Mesendoderm (in vitro differentiated cells): ENCODE data around the gene TBCCD1.

Experiments
- DNase-seq: peaks from one replicate; pipeline ENCODE4 v3.0.0; 2013
- H2AK5ac ChIP-seq: 2 replicates; pipeline ENCODE4 v1.6.1; 2013; ENCODE audit warnings: low read length, inconsistent platforms
- H2BK120ac ChIP-seq: 2 replicates; pipeline ENCODE4 v1.6.1; 2013; ENCODE audit warnings: low read depth, mild to moderate bottlenecking, low read length, moderate library complexity, mixed read lengths
- H2BK15ac ChIP-seq: replicated peaks from 2 replicates; pipeline ENCODE4 v1.6.1; 2013; ENCODE audit warnings: low read depth, mild to moderate bottlenecking, moderate library complexity
- H2BK5ac ChIP-seq: 2 replicates; pipeline ENCODE4 v1.6.1; 2013; ENCODE audit warnings: low read length, inconsistent platforms
- H3K18ac ChIP-seq: 2 replicates; pipeline ENCODE4 v1.6.1; 2013; ENCODE audit warnings: mild to moderate bottlenecking, low read length, mixed read lengths
- H3K23ac ChIP-seq: one replicate; pipeline ENCODE4 v1.6.1; 2013; ENCODE audit warnings: low read length
- H3K27ac ChIP-seq: 2 replicates; pipeline ENCODE4 v1.5.1; 2013; ENCODE audit warnings: low read depth, mild to moderate bottlenecking, inconsistent platforms, low read length, moderate library complexity
- H3K27me3 ChIP-seq: 2 replicates; pipeline ENCODE4 v1.6.1; 2013; ENCODE audit warnings: low read length, control low read depth, mild to moderate bottlenecking, inconsistent platforms; ENCODE audit not compliant: insufficient read depth, poor library complexity
- H3K36me3 ChIP-seq: 2 replicates; pipeline ENCODE4 v1.6.1; 2013; ENCODE audit warnings: low read length, inconsistent platforms; ENCODE audit not compliant: control insufficient read depth, insufficient read depth
- H3K4ac ChIP-seq: one replicate; pipeline ENCODE4 v1.6.1; 2013; ENCODE audit warnings: low read depth, mild to moderate bottlenecking, low read length, moderate library complexity
- H3K4me1 ChIP-seq: 2 replicates; pipeline ENCODE4 v1.6.1; 2013; ENCODE audit warnings: low read depth, low read length, inconsistent platforms; ENCODE audit not compliant: control insufficient read depth
- H3K4me2 ChIP-seq: 2 replicates; pipeline ENCODE4 v1.6.1; 2013; ENCODE audit warnings: low read length
- H3K4me3 ChIP-seq: 2 replicates; pipeline ENCODE4 v1.5.1; 2013; ENCODE audit warnings: mild to moderate bottlenecking, low read length
- H3K56ac ChIP-seq: one replicate; pipeline ENCODE4 v1.6.1; 2013; ENCODE audit warnings: low read length
- H3K79me1 ChIP-seq: 2 replicates; pipeline ENCODE4 v1.6.1; 2013; ENCODE audit warnings: low read length, inconsistent platforms
- H3K79me2 ChIP-seq: 2 replicates; pipeline ENCODE4 v1.6.1; 2013; ENCODE audit warnings: mild to moderate bottlenecking, low read length; ENCODE audit not compliant: control insufficient read depth, insufficient read depth
- H3K9ac ChIP-seq: 2 replicates; pipeline ENCODE4 v1.6.1; 2013; ENCODE audit warnings: low read length, inconsistent platforms
- H4K5ac ChIP-seq: one replicate; pipeline ENCODE4 v1.6.1; 2013; ENCODE audit warnings: low read length
- H4K8ac ChIP-seq: one replicate; pipeline ENCODE4 v1.6.1; 2013; ENCODE audit warnings: low read depth, mild to moderate bottlenecking, control low read depth, low read length, moderate library complexity
- whole genome bisulfite sequencing: extraction: QIAGEN DNeasy Blood & Tissue Kit; methylation state at CpG from one replicate; pipeline ENCODE4 v1.1.7; 2013; ENCODE audit warnings: low lambda C conversion rate, missing lambda C conversion rate; ENCODE audit not compliant: insufficient coverage; ENCODE audit errors: extremely low coverage; 5-methylcytosine and 5-hydroxymethylcytosine counted together

Gene TBCCD1

DNA sequence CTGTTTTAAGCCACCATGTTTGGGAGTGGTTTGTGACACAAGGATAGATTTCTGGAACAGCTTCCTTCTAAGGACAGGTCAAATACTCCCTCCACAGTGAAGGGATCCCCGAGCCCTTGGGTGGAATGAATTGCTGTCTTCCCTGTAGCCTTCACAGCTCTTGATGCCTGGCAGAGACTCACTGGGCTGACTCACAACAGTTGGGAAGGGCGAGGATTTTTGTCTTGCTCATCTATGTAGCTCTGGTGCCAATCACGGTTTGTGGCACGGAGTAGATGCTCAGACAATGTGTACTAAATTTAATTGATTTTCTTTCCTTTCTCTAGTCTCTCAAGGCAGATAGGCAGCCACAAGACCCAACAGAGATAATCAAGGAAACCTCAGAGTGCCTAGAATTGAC lies 49.9 kb downstream of the TBCCD1 start:
- no peak overlapping the region for H4K8ac ChIP-seq
- no peak for DNase-seq
- no peaks in the 10 kb centered on the region for H3K27me3 ChIP-seq
- H3K4ac ChIP-seq = no peak overlapping the region
- no peak overlapping the region for H2BK5ac ChIP-seq
- no peak overlapping the region for H2AK5ac ChIP-seq
- no peaks in the 10 kb centered on the region for H3K4me1 ChIP-seq
- no peak overlapping the region for H3K56ac ChIP-seq
- no peak overlapping the region for H3K4me3 ChIP-seq
- H3K23ac ChIP-seq = no peak overlapping the region
- no peak overlapping the region for H4K5ac ChIP-seq
- H3K36me3 ChIP-seq = no peaks in the 10 kb centered on the region
- H3K79me1 ChIP-seq = no peaks in the 10 kb centered on the region
- no peak overlapping the region for H3K9ac ChIP-seq
- H2BK120ac ChIP-seq = no peak overlapping the region
- no peak overlapping the region for H2BK15ac ChIP-seq
- no peak overlapping the region for H3K27ac ChIP-seq
- no peak overlapping the region for H3K4me2 ChIP-seq
- WGBS = no CpG with 5 or more reads among the region's 4 CpGs
- H3K79me2 ChIP-seq = no peaks in the 10 kb centered on the region
- H3K18ac ChIP-seq = no peak overlapping the region

DNA sequence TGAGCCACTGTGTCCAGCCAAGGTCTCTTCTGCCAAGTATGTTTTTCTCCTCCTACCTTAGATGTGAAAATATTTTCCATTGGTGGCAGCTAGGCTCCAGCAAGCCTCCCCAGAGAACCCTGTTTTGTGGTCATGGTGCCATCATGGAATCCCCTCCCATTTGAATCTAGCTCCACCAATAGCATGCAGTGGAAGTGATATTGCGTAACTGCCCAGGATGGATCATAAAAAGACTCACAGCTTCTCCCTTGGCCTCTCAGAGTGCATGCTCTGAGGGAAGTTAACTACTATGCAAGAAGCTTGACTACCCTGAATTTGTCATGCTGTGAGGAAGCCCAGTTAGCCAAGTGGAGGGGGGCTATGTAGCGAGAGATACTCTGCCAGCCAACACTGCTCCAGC lies 50.5 kb downstream of the TBCCD1 start:
- H2BK120ac ChIP-seq = no peak overlapping the region
- H3K79me1 ChIP-seq = no peaks in the 10 kb centered on the region
- no peak overlapping the region for H4K8ac ChIP-seq
- no peak overlapping the region for H2AK5ac ChIP-seq
- no CpG with 5 or more reads among the region's 2 CpGs for WGBS
- no peak overlapping the region for H3K18ac ChIP-seq
- no peak overlapping the region for H3K9ac ChIP-seq
- no peak overlapping the region for H3K4me2 ChIP-seq
- DNase-seq = no peak
- no peaks in the 10 kb centered on the region for H3K27me3 ChIP-seq
- no peak overlapping the region for H3K23ac ChIP-seq
- no peak overlapping the region for H3K27ac ChIP-seq
- no peaks in the 10 kb centered on the region for H3K79me2 ChIP-seq
- H3K56ac ChIP-seq = no peak overlapping the region
- no peak overlapping the region for H2BK5ac ChIP-seq
- H3K4me1 ChIP-seq = no peaks in the 10 kb centered on the region
- H4K5ac ChIP-seq = no peak overlapping the region
- H2BK15ac ChIP-seq = no peak overlapping the region
- H3K4me3 ChIP-seq = no peak overlapping the region
- H3K36me3 ChIP-seq = no peaks in the 10 kb centered on the region
- no peak overlapping the region for H3K4ac ChIP-seq

DNA sequence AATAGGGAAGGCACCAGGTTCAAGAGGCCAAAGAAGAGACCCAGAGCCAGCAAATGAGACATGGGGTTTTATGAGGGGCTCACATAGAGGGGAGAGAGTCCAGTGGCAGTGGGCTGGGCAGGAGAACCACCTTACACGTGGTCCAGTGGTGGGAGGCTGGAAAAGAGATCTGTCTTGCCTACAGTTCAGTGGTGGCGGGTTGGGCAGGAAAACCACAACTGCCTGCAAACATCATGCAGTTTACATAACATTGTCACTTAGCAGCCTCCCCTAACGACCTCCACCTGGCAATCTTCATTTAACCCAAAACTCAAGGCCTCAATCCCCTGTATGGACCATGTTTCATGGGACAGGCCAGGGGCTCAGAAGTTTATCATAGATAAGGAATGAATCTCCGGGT lies 52.0 kb downstream of the TBCCD1 start:
- Histone ChIP-seq H3K27me3 (no peaks in the 10 kb centered on the region), H3K27ac (no peak overlapping the region), H3K23ac (no peak overlapping the region), H3K4ac (no peak overlapping the region), H2AK5ac (no peak overlapping the region), H2BK5ac (no peak overlapping the region), H4K8ac (no peak overlapping the region), H3K36me3 (no peaks in the 10 kb centered on the region), H3K4me1 (no peaks in the 10 kb centered on the region), H3K4me2 (no peak overlapping the region), H3K79me1 (no peaks in the 10 kb centered on the region), H3K4me3 (no peak overlapping the region), H3K79me2 (no peaks in the 10 kb centered on the region), H2BK120ac (no peak overlapping the region), H2BK15ac (no peak overlapping the region), H4K5ac (no peak overlapping the region), H3K18ac (no peak overlapping the region), H3K9ac (no peak overlapping the region), H3K56ac (no peak overlapping the region)
- DNase-seq = no peak
- WGBS = no CpG with 5 or more reads among the region's 4 CpGs

DNA sequence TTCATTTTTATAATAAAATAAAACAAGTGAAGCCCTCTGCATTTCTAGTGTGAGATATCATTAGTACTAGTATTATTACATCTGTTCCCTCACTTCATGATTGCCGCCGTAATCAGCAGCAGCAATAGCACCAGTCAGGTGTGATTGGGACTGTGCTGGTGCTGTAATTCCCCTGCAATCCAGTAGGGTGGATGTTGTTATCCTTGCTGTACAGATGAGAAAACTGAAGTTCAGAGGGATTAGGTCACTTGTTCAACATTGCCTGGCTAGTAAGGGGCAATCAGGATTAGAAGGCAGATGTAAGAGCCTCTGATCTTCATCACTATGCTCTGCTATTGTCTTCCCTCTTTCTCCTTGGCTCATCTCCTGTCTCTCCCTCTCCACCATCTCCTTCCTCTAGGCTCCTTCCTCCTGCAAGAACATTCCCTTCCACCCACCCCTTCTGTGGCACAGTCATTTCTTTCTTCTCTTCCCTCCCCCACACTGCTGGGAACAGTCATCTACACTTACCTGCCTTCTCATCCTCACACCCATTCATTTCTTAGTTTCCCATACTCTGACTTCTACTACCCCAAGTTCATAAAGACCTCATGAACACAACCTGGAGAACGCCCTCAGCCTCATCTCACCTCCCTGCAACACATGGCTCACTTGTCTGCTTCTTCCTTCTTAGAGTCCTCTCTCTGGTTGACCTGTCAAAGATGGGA lies 52.7 kb downstream of the TBCCD1 start:
- Histone ChIP-seq H2BK15ac (no peak overlapping the region), H3K79me2 (no peaks in the 10 kb centered on the region), H3K27ac (no peak overlapping the region), H3K4me3 (no peak overlapping the region), H3K9ac (no peak overlapping the region), H2BK120ac (no peak overlapping the region), H3K4me1 (no peaks in the 10 kb centered on the region), H4K8ac (no peak overlapping the region), H2AK5ac (no peak overlapping the region), H3K23ac (no peak overlapping the region), H2BK5ac (no peak overlapping the region), H3K27me3 (no peaks in the 10 kb centered on the region), H3K4me2 (no peak overlapping the region), H3K18ac (no peak overlapping the region), H3K79me1 (no peaks in the 10 kb centered on the region), H3K36me3 (no peaks in the 10 kb centered on the region), H3K4ac (no peak overlapping the region), H3K56ac (no peak overlapping the region), H4K5ac (no peak overlapping the region)
- WGBS = no CpG with 5 or more reads among the region's 3 CpGs
- peak; percentile 53 for DNase-seq

DNA sequence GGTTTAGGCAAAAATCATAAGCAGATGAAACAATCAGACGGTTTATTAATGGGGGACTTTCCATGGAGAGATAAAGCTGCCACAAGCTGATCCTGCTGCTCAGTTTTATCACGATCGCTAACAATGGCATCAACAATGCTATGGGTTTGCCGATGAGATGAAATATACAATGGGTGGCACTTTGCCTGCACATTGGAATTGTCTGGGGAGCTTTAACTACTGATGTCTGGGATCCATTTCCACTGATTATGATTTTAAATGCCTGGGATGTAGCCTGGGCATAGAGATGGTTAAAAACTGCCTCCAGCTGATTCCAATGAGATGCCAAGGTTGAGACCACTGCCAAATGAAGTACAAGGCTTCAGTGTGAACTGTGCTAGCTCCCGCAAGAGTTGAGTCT lies 53.8 kb downstream of the TBCCD1 start:
- Histone ChIP-seq H3K79me2 (no peaks in the 10 kb centered on the region), H3K4ac (no peak overlapping the region), H4K5ac (no peak overlapping the region), H3K18ac (no peak overlapping the region), H3K79me1 (no peaks in the 10 kb centered on the region), H2BK5ac (no peak overlapping the region), H4K8ac (no peak overlapping the region), H3K56ac (no peak overlapping the region), H2AK5ac (no peak overlapping the region), H3K4me1 (no peaks in the 10 kb centered on the region), H3K23ac (no peak overlapping the region), H3K27me3 (no peaks in the 10 kb centered on the region), H3K9ac (no peak overlapping the region), H3K4me2 (no peak overlapping the region), H2BK15ac (no peak overlapping the region), H2BK120ac (no peak overlapping the region), H3K36me3 (no peaks in the 10 kb centered on the region), H3K4me3 (no peak overlapping the region), H3K27ac (no peak overlapping the region)
- WGBS = no CpG with 5 or more reads among the region's 5 CpGs
- no peak for DNase-seq
